ENCODE results near the gene TRAF4.
"Not testable (repeated sequence)": the region's sequence is repeated elsewhere in the genome, so short reads cannot be mapped to it uniquely, and the experiment has no call there.

Gene TRAF4

DNA sequence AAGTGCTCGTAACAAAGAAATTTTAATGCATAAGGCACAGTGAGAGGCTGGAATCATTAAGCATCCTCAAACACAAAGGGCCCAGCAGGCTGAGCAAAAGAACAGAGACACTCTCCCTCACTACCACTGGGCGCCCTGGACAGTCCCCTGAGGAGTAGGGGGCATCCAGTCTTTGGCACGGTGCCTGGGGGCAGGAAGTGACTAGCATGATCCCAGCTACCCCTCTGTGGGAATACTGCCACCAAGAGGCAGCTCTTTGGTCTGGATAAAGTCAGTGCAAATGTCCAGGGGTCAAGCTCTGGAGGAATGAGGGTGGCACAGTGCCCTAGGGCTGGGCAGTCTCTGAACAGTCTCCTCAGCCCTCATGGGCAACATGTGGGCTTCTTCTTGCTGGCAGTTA is 29.5 kb upstream of the TRAF4 start:
- no peak for DNase-seq (ENCODE audit: low read depth)

DNA sequence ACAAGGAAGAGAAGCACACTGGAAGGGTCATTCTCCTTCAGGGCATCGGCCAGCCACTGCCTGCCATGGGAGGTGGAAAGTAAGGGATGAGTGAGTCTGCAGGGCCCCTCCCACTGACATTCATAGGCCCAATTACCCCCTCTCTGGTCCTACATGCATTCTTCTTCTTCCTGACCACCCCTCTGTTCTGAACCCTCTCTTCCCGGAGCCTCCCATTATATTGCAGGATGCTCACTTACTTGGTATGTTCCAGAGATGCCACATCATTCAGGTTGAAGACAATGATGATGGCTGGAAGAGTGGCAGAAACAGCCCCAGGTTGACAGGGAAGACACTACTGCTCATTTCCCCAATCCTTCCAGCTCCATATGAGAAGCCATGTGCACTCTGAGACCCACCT is 28.6 kb upstream of the TRAF4 start:
- no peak for DNase-seq (ENCODE audit: low read depth)

DNA sequence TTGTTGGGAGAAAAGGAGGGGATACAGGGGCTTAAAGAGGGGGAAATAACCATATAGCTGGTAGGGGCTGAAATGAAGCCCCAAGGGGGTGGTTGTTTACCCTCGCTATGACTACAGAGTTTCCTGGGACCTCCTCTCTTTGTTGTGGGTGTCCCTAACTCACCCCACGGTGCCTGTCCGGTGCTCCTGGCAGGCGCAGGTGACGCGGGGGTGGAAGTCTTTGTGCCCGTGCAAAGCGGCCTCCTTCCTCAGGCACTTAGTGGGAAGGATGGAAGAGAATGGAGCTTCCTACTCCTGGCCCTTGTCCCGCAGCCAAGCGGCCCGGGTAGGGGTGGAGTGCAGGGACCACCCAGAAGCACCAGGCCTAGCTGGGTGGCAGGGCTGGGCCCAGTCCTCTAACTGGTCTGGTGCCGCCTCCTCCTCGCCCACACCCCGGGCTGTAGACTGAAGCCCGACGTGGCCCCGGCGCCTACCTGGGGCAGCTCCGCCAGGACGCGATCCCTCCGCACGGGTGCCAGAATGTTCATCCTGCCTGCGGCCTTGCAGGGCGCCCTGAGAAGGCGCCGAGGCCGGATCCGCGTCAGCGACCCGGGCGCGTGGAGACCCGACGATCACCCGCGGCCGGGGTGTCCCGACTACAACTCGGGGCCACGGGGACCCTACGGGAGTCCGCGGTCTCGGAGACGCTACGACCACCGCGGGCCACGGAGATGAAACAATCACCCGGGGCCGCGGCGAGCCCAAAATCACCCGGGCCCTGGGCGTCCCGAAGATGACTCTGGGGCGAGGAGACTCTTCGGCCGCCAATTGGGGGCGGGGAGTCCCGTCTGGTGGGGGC is 26.9 kb upstream of the TRAF4 start:
- no peak for DNase-seq (ENCODE audit: low read depth)

DNA sequence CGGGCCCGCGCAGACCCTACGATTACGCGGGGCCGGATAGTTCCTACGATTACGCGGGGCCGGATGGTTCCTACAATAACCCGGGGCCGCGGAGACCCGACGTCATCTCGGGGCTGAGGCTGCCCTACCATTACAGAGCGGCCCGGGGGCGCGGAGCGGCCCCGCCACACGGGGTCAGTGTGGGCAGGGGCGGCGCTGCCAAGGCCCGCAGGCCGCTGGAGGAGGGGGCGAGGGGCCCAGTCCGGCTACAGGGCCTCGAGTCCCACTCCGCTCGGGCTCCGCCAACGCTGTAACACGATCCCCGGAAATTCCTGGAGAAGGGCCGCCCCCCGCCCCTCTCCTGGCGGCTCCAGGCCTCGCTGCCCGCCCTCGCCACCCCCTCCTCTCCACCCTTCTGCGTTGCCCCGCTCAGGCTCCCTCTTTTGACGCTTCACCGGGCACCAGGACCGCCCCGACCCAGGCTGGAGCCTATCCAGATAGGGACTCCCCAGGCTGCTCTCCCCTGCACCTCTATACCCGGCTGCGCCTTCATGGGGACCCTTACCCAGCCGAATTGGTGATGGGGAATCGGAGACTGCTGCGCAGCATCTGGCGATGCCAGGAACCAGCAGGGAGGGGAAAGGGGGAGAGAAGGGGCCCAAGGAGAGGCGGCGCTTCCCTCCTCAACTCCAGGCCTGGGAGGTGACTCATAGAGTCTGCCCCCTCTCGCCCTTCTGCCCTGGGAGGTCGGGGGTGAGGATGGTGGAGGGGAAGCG is 26.1 kb upstream of the TRAF4 start, which contains the start of gene RAB34:
TSS of gene RAB34 (minus strand) at position 291 of the 755 bp plus-strand sequence. CDS start 602 bp downstream, outside the sequence.
- no peak for DNase-seq (ENCODE audit: low read depth)

DNA sequence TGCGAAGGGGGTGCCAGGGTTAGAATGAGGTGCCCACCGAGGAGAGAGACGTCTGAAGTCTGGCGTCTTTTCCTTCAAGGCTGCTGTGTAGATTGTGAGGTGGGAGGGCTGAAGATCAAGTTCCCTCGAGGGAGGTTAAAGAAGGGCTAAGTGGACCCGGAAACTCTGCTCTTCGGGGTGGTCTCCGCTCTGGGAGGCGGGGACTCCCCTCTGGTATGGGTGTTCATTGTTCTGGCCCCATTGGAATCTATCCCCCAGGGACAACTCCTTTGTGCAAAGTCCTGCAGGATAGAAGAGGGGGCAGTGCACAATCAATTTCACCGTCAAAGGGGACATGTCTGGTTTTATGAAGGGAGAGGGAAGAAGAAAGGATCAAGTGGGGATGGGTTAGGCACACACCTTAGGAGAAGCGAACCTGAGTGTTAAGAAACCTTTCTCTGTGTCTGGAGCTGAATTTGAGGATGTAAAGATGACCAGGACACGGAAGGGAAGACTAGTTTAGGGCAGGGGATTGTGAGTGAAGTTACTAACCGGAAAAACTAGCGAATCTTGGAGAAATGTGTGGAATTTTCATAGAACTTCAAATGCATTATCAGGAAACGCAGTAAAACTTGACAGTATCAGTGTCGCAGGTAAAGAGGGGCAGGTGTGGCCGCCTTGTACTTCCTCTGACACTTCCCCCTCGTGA is 25.3 kb upstream of the TRAF4 start:
- DNase-seq (ENCODE audit: low read depth), result no peak

DNA sequence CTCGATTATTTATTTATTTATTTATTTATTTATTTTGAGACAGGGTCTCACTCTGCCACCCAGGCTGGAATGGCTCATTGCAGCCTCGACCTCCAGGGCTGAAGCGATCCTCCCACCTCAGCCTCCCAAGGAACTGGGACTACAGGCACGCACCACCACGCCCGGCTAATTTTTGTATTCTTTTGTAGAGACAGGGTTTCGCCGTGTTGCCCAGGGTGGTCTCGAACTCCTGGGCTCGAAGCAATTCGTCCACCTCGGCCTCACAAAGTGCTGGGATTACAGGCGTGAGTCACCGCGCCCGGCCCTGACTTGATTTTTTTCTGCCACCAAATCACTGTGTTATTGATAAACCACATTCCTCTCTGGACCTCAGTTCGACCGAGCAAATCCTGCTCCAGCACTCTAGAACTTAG is 24.8 kb upstream of the TRAF4 start:
- DNase-seq (ENCODE audit: low read depth), result no peak

DNA sequence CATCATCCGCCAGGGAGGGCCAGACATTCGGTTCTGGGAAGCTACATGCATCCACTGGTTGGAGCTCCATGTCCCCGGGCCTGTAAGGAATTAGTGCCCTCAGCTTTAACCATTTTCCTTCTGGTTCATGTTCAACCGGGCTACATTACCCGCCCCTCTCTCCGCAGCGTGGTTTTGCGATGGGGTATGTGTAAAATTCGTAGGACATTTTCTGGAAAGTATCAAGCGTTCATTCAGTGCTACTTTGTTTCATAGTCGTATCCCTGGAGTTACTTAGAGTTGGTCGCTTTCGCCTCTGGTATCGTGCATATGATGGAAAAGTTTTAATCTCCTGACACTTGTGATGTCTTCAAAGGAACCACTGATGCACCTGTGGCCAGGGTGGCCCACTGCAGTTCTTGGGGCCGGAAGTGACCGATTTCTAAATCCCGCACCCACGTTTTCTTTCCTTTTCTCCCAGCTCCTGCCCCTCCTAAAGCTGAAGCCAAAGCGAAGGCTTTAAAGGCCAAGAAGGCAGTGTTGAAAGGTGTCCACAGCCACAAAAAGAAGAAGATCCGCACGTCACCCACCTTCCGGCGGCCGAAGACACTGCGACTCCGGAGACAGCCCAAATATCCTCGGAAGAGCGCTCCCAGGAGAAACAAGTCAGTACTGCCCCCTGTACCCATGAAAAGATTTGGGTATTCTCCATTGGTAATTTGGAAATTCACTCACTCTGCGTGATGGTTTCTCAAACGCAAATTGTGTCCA is 23.4 kb upstream of the TRAF4 start:
- DNase-seq (ENCODE audit: low read depth), result no peak

DNA sequence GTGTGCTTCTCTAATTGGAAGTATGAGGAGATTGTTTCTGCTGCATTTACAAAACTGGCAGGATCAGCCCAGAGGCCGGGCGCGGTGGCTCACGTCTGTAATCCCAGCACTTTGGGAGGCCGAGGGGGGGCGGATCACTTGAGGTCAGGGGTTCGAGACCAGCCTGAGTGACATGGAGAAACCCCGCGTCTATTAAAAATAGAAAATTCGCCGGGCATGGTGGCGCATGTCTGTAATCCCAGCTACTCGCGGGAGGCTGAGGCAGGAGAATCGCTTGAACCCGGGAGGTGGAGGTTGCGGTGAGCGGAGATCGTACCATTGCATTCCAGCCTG is 22.8 kb upstream of the TRAF4 start:
- not testable (repeated sequence) for DNase-seq (ENCODE audit: low read depth)

DNA sequence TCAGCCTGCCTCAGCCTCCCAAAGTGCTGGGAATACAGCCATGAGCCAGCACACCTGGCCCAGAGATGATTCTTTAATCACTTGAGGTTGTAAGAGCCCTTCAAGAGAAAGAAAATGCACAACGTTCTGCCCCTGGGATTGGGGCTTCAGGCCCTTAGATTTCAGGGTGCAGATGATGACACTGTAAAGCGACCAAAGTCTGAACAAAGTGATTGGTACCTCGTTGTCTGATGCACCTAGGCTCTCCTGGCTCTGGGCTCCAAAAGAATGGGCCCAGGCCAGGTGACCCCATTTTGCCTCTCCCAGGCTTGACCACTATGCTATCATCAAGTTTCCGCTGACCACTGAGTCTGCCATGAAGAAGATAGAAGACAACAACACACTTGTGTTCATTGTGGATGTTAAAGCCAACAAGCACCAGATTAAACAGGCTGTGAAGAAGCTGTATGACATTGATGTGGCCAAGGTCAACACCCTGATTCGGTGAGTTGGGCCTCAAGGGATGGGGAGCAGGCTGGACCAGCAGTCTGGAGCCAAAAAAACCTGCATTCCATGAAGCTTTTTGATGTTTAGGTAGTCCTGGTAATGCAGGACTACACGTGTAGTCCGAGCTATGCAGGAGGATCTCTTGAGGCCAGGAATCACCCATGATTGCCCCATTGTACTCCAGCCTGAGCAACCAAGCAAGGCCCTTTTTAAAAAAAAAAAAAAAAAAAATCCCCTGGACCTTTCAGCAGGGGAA is 21.2 kb upstream of the TRAF4 start:
- DNase-seq (ENCODE audit: low read depth), result no peak

DNA sequence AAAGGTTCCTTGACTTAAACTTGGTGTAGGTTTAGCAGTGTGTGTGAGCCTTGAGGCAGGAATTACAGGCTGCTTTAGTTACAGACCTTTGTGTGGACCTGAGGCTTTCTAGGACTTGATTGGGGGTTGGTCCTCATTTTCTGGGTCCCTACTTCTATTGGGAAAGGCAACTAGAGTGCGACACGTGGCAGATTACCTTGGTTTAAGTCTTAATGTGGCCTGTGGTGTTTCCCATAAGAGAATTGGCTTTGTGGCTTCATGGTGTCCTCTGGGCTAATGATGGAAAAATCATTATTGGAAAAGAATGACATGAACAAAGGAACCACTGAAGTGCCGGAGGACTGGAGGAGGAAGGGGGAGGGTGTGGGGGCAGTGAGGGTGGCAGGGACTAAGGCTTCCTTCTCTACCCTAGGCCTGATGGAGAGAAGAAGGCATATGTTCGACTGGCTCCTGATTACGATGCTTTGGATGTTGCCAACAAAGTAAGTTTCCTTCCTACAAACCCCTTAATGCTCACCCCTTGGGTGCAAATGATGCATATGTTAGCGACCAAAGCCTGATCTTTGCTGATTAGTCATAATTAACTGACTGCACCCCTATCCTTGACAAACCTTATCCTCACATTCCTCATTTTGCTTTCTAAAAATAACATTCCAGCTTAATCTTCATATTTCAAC is 20.5 kb upstream of the TRAF4 start:
- no peak for DNase-seq (ENCODE audit: low read depth)

DNA sequence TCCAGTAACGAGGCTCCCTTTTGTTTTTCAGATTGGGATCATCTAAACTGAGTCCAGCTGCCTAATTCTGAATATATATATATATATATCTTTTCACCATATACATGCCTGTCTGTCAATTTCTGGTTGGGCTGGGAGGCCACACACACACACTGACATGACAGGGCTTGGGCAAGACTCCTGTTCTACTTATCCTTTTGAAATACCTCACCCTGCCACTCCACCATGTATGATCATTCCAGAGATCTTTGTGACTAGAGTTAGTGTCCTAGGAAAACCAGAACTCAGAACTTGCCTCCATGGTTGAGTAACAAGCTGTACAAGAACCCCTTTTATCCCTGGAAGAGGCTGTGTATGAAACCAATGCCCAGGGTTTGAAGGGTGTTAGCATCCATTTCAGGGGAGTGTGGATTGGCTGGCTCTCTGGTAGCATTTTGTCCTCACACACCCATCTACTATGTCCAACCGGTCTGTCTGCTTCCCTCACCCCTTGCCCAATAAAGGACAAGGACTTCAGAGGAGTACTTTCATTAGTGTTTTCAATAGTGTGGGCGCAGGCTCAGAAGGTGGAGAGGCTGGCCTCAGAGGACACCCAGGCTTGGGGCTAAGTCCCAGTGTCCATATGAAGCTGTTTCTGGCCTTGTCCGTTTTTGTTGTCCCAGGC is 19.8 kb upstream of the TRAF4 start:
- DNase-seq (ENCODE audit: low read depth), result not testable (repeated sequence)

DNA sequence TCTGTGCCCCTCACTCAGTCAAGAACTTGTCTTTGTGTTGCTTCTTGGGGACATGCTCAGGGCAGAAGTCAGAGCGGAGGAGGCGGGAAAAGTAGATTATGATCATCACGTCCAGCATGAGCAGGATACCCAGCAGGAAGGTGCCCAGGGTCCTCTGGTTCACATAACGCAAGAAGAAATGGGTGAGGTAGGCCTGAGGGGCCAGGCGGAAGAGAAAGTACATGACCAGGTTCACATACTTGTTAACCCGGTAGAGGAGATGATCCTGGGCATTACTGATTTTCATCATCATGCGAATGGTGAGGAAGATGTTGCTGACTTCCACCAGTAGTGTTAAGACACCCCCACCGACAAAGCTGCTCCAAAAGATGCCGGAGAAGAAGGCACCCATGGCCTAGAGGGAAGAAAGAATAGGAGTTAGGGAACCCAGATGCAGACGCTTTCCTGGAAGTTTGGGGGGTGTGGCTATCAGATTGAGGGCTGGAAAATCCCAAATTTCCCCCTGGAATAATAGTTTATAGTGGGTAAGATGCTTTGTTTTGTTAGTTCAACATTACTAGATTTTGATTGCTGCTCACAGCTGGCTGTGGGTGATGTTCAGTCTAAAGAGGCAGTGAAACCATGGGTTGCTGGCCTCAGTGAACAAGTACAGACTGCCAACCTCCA is 19.2 kb upstream of the TRAF4 start:
- no peak for DNase-seq (ENCODE audit: low read depth)

DNA sequence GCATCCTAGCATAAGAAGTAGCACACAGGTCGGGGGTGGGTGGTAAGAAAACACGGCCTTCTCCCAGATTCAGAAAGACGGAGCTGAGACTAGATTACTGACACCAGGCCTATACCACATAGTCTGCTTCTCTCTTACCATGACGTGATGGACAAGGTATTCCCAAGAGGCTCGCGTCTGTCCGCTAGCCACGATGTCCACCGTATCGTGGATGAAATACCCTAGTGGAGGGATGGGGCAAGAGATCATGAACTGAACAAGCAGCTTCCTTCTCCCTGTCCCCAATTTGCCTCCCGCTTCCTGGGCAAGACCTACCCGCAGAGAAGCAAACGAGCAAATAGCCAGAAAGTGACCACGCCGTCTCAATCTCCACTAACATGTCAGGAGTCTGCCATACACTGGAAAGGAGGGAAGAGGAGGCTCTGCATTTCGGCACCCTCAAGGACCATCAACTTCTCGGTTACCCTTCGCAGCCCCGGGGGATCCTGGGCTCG is 18.6 kb upstream of the TRAF4 start:
- no peak for DNase-seq (ENCODE audit: low read depth)

DNA sequence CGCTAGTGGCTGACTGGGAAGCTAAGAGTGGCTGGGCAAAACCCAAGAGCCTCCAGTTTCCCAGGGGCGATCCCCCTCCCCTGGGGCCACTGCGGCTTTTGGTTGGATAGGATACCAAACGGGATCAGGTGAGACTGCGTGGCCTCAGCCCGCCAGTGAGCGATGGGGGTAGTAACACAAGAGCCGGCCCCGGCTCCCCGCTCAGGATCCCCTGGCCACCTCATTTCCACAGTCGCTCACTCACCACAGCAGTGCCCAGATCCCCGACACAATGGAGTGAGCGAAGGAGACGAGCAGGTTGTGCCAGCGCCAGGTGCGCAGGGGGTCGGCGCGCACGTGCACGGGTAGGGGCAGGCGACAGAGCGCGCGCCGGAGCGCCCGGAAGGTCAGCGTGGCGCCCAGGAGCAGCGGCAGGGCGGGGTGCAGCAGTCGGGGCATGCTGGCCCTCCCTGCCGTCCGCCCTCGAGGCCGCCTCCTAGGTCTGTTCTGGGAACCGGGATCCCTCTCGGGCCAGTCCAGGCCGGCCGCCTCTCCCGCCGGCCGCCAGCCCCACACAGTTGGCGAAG is 18.1 kb upstream of the TRAF4 start:
- DNase-seq (ENCODE audit: low read depth), result peak; percentile 17

DNA sequence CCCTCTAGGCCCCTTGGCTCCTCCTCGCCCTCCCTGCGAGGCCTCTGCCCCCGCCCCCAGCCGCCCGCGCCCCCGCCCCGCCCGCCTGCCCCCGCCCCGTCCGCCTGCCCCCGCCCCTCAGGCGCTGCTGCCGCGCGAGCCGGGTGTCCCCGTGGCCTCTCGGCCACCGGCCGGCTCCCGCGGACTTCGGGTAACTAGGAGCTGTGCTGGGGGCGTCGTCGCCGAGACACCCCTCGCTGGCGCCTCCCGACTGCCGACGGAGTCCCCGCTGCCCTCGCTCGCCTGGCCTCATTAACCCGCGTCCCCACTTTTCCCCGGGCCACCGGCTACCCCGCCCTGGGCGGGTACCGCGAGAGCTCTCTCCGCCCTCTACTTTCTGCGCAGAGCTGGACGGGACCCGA is 17.6 kb upstream of the TRAF4 start, which contains the start of gene TLCD1:
TSS of gene TLCD1 (minus strand) at position 8 of the 401 bp plus-strand sequence. CDS start 136 bp downstream, outside the sequence.
- peak; percentile 42 for DNase-seq (ENCODE audit: low read depth)

DNA sequence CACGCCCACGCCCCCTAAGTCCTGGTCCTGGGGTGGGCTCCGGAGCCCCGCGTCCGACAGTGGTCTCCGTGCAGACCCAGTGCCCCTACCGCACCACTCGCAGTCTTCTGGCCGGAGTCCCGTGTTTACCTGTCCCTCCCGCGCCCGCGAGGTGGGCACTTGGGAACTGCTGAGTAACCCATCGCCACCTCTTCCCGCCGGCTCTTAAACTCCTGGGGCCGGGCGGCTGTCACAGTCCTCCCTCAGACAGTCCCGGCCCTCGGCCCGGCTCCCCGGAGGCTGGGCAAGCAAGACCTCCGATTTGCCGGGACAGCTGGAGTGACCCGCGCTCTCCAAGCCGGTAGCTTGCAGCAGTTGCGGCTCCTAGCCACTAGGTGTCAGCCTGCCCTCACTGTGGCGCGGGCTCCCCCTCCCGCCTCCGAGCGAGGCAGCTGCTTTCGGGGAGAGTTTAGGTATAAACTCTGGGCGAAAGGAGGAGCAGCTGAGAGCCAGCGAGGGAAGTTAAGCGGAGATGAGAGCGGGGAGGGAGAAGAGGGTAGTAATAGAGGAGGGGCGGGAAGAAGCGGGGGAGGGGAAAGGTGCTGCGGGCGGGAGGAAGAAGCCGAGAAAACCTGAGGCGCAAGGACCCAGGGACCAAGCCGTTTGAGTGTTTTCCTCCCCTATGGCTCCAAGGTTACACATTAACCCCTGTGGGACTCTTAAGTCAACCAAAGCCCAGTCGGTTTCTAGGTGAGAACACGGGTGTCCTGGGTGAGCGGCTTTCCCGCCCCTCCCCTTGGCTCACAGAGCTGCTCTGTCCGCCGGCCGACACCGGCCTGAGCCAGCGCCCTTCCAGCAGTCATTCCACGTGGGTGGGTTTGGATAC is 17.0 kb upstream of the TRAF4 start:
- DNase-seq (ENCODE audit: low read depth), result peak; percentile 87

DNA sequence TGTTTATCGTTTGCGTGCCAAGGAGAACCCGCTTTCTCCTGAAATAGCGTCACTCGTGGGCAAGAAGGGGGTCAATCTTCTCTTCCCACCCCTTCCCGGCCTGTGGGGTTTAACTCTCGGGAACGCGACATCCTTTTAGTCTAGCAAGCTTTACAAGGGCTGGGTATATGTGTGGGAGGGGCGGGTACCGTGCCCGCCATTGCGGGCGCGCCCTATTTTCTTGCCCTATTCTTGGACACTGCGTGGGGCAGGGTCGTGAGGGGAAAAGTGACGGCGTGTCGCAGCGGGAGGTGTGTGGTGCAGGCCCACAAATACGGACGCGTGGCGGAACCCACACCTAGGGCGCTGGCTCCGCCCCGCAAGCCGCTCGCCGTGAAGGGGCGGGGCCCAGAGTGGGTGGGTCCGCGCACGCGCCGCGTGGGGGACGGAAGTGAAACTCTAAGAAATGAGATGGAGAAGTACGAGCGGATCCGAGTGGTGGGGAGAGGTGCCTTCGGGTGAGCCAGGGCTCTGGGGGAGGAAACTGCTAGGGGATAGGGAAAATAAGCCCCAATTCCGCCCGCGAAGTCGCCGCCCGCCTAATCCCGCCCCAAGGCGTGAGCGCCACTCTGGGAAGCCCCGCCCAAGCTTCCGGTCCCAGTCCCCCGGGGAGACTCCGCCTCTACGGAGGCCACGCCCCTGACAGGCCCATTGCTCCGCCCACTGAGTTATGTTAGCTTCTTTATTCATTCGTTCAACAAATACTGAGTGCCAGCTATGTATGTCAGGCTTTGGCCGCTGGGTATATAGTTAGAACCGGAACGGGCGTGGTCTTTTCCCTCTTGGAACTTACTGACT is 15.2 kb upstream of the TRAF4 start, which contains the start of gene NEK8:
TSS of gene NEK8 (plus strand) at position 425 of the 837 bp plus-strand sequence. CDS start at position 451, 26 bp downstream.
- peak; percentile 97 for DNase-seq (ENCODE audit: low read depth)
